NOMO-1 treated with DMSO at 0.1 percent for 48 hours (cell line): ENCODE results near the gene TNNI3K.

Source experiments
- DNase-seq: peaks from one replicate; lab custom pipeline; 2025; ENCODE audit not compliant: unreplicated experiment; lab: John Stamatoyannopoulos, UW

The TNNI3K gene

GRCh38 chr1:74314438-74314837 lies 79.3 kb downstream of the TNNI3K start:
- no peak for DNase-seq

GRCh38 chr1:74316302-74316701 lies 81.1 kb downstream of the TNNI3K start:
- DNase-seq: no peak

DNA sequence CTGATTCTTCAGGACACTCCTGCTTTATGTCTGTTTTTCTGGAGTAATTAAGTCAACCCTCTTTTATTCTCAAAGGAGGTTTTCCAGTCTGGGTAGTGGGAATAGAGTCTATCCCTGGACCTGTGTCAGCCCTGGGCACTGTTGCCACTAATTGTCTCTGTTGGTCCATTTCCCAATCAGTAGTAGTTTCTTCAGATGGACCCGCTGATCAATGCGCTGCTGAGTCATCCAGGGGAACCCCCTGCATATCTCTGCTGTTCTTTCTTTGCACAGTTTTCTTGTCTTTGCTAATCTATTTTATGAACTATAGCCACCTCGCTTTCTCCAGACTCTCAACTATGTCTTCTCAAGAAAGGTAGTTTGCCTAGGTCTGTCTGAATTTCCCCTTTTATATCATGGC lies 82.5 kb downstream of the TNNI3K start:
- DNase-seq: no peak

- DNase-seq: no peak
Measured at GRCh38 chr1:74323937-74324473, 88.8 kb downstream of the TNNI3K start.

DNA sequence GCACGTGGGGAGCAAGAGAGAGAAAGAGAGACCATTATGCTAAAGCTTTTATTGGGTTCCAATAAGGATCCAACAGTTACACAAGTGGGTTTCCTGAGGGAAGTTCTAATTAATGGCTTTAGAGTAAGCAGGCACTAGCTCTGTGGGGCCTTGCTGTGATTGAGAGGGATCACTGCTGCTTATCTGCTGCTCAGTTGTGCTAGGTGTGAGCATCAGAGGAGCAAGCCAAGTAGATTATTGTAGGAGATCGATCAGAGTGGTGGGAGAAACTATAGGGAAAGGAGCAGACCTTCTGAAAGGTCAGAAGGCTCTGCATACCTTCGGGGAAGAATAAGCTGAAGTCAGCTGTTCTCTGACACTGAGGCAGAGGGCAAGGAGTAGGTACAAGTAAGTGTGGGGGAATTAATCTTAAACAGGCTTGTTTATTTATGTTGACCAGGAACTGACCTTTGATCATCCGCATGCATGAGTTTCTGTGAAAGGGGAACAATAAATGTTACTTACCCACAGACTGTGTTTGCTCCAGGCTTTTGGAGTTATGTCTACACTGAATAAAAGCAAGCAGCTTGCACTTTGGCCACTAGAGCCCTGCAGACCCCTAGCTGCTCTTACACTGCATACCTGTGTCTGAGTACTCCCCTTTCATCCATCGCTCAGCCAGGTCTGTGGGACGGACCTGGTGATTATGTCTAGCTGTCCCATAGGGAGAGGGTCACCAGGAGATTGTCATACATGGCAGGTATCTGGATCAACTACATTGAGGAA lies 89.7 kb downstream of the TNNI3K start:
- no peak for DNase-seq

- no peak for DNase-seq
Measured at GRCh38 chr1:74328851-74329250, 93.7 kb downstream of the TNNI3K start.

DNA sequence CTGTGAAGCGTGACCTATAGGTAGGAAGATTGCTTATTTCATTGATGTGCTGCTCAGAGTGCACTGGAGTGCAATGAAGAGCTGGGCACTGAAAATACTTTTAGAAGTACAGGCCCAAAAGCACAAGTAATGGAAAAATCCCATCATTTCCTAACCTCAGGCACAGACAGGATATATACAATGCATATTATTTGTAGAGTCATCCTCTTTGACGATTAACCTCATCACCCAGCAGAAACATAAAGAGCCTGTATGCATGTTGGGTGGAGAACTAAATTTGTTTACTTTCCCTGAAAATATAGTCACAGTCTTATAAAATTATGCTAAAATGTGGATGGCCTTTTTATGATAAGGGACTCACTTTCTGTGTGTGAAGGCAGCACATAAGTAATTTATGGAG lies 98.1 kb downstream of the TNNI3K start:
- DNase-seq: no peak

DNA sequence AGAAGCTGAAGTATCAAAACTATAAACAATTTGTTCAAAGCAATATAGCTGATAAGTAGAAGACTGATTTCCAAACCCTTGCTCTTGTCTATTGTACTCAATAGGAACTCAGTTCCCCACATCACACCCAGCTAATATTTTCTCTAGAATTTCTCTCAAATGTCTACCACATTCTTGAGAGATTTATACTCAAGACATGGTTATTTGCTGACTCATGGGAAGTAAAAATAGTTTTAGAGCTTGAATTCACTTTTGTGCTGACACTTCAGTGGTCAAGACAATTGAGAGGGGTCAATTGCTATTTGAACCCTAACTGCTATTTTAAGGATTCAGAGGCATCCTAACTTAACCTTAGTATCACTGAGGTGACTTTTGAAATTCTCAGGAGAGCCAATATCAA lies 99.0 kb downstream of the TNNI3K start:
- DNase-seq: no peak

DNA sequence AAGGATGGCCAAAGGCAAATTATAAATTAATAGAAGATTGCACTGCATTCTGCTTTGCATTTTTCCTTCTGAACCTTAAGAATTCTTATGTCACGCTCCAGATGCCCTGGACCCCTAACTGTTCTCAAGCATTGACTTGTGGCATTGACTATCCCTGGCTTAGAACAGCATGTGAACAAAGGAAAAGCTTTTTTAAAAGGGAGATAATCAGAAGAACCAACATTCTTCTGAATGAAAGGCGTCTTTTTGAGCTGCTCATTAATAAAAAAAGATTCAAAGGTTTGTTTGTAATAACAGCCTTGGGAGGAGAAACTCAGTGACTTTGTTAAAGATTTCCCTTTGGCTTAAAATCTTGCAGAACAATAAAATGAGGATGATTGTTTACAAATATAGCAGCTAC lies 105.5 kb downstream of the TNNI3K start:
- DNase-seq: no peak

- DNase-seq: no peak
Measured at GRCh38 chr1:74341702-74342339, 106.6 kb downstream of the TNNI3K start.

DNA sequence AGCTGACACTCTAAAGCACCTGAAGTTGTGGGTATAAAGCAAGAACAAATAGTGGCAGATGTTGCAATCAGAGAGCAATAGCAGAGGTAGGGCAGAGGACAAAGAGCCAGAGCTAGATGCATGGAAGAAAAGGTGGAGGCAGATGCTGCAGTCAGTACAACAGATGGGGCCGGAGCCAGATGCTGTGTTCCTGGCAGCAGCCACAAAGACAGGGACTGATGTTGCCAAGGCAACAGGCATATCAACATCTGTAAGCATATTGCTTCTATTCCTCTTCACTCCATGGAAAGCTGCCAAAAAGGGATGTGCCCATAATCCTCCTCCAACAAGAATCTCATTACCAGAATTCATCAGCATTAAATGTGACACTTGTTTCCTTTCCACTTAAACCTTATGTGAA lies 108.0 kb downstream of the TNNI3K start:
- DNase-seq: no peak

DNA sequence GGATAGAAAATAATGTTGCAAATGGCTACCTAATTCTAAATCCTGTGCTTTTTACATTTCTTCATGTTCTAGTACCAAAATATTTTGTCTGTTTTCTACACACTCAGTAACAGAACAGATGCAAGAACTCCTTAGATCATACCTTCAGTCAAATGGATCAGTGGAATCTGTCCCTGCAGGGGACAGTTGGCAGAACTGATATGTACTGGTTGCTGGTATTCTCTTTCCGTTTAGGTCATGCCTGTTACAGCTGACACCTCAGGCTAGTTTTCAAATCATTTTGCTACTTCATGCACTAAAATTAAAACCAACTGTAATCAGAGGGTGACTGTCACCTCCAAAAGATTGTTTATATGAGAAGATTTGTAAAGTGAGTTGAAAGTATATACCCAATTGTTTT lies 109.2 kb downstream of the TNNI3K start:
- DNase-seq: no peak

DNA sequence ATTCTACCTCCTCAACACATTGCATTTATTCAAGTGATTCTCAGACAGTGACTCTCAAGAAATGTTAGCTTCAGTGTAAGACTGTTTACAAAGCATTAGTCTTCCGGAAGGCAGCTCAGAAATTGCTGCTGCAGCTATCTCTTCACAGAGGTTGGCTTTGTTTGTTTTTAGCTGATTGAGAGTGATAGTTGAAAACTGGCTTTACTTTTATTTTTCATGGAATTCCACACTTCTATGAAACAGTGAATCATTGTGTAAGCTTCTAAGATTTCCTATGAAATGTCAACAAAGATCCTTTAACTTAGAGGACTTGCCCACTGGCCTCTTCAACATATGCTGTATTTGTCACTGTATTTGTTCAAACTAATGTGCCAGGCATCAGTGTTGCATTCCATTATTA lies 121.3 kb downstream of the TNNI3K start:
- DNase-seq: no peak

DNA sequence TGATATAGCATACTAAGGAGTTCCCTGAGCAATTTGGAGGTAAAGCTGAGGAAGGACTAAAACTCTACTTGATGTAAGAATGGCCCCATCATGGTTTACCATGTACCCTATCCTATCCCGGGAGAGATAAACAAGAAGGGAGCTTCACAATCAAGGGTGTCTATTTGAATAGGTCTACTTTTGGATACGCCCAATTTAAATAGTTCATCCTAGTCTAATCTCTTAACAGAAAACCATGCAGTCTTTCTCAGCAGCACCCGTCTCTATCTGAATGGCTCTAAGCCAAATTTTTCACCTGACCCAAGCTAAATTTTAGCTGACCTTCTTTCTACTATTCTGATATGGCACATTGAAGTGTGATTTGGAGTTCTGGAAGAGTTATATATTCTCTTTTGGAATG lies 122.0 kb downstream of the TNNI3K start:
- no peak for DNase-seq

- no peak for DNase-seq
Measured at GRCh38 chr1:74357756-74358155, 122.6 kb downstream of the TNNI3K start.

DNA sequence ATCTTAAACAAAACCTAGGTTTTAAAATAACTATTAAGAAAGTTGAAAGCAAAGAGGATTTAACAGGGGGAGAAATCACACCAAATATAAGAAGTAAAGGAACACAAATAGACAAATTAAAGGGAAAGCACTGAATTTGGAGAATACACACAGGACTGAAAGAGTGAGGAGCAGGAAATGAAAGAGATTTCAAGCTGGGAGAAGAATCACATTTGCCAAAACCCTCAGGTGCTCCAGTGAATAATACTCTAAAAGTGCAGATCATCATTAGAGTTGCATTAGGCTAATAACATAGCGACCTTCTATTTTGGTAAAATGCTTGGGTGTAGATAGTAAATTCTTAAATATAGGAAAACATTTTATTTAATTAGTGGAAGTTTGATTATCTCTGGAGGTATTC lies 127.5 kb downstream of the TNNI3K start:
- DNase-seq: no peak

- DNase-seq: no peak
Measured at GRCh38 chr1:74363220-74363619, 128.0 kb downstream of the TNNI3K start.

GRCh38 chr1:74367175-74367813 lies 132.1 kb downstream of the TNNI3K start:
- DNase-seq: no peak

GRCh38 chr1:74368335-74368734 lies 133.1 kb downstream of the TNNI3K start:
- DNase-seq: no peak

GRCh38 chr1:74375376-74375775 lies 140.2 kb downstream of the TNNI3K start:
- DNase-seq: no peak

- DNase-seq: no peak
Measured at GRCh38 chr1:74380252-74380651, 145.1 kb downstream of the TNNI3K start.

DNA sequence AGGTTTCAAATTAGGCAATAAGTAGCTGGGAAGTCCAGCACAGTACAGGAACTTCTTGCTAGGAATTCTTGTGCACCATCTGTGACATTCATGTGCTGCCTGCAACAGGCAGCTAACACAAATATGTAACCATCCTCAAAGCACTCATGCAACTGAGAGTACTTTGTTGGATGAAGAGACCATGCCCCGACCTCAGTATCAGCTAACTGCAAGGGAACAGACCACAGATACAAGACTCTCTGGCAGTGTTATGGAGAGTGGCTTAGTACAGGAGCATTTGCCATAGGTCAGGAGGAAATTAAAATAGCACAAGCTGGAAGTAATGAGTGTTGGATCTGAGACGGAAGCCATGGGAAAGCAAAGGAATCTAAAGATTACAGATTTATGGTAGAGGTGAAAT lies 153.7 kb downstream of the TNNI3K start:
- DNase-seq: no peak
